T-helper 22 cell (primary cell): ENCODE results near the gene HERC2.

ENCODE experiments used
- DNase-seq: peaks from one replicate; pipeline ENCODE4 v3.0.0-alpha.2; 2020; ENCODE audit warnings: low read depth

HERC2 gene

GRCh38 chr15:28111543-28111942 is 210.4 kb downstream of the HERC2 start:
- no peak for DNase-seq

GRCh38 chr15:28110481-28110881 is 211.5 kb downstream of the HERC2 start:
- no peak for DNase-seq

GRCh38 chr15:28109626-28110455 is 212.1 kb downstream of the HERC2 start:
- DNase-seq, result no peak

GRCh38 chr15:28107904-28108275 is 214.1 kb downstream of the HERC2 start:
- DNase-seq, result no peak

GRCh38 chr15:28107111-28107903 is 214.7 kb downstream of the HERC2 start:
- no peak for DNase-seq

GRCh38 chr15:28106294-28107110 is 215.5 kb downstream of the HERC2 start:
- no peak for DNase-seq

- no peak for DNase-seq
Measured at GRCh38 chr15:28105793-28106192, 216.2 kb downstream of the HERC2 start.

GRCh38 chr15:28105224-28105791 is 216.7 kb downstream of the HERC2 start:
- no peak for DNase-seq

- no peak for DNase-seq
Measured at GRCh38 chr15:28104326-28104725, 217.7 kb downstream of the HERC2 start.

GRCh38 chr15:28103831-28104230 is 218.1 kb downstream of the HERC2 start:
- DNase-seq, result no peak

- DNase-seq, result no peak
Measured at GRCh38 chr15:28101983-28102441, 220.0 kb downstream of the HERC2 start.

GRCh38 chr15:28101201-28101600 is 220.8 kb downstream of the HERC2 start:
- no peak for DNase-seq

- no peak for DNase-seq
Measured at GRCh38 chr15:28100516-28101195, 221.3 kb downstream of the HERC2 start.

- no peak for DNase-seq
Measured at GRCh38 chr15:28099555-28100140, 222.3 kb downstream of the HERC2 start.

GRCh38 chr15:28098766-28099554 is 223.0 kb downstream of the HERC2 start, which contains the start of gene OCA2:
OCA2 (minus strand) TSS chr15:28099315; CDS start chr15:28081874, 17,441 bp downstream.
- peak; percentile 48 for DNase-seq

- no peak for DNase-seq
Measured at GRCh38 chr15:28098360-28098765, 223.6 kb downstream of the HERC2 start.

- DNase-seq, result no peak
Measured at GRCh38 chr15:28097656-28098359, 224.2 kb downstream of the HERC2 start.

- no peak for DNase-seq
Measured at GRCh38 chr15:28096670-28097431, 225.1 kb downstream of the HERC2 start.

- no peak for DNase-seq
Measured at GRCh38 chr15:28096411-28096669, 225.6 kb downstream of the HERC2 start.
